Heart right ventricle (tissue), 16 donors: ENCODE data around the gene OR1K1. TPM values are rescaled to one million over a fixed set of nuclear protein-coding genes. Genes with fewer than 3 reads are reported as not detected.
"Not testable (repeated sequence)": the region's sequence is repeated elsewhere in the genome, so short reads cannot be mapped to it uniquely, and the experiment has no call there.

Experiments
- ATAC-seq, 8 donors: fragments of 200-7000 bp; cut with Tn5 transposase; one replicate each; pipeline ENCODE4 v1.9.1; 2020; ENCODE audit warnings: mild to moderate bottlenecking in 8 of 8, moderate library complexity in 8 of 8, moderate number of reproducible peaks in 1 of 8
- DNase-seq, 2 donors: peaks; one replicate each; pipeline ENCODE4 v3.0.0-alpha.2; 2020
- H3K27ac ChIP-seq, 10 donors: fragments of 200-600 bp; sonication (generic) in 2 of 10; one replicate each; pipeline versions ENCODE4 v1.5.0 to v1.8.0; 2020 to 2022; ENCODE audit warnings: mild to moderate bottlenecking in 3 of 10
- H3K27me3 ChIP-seq, 7 donors: fragments of 200-600 bp; one replicate each; pipeline ENCODE4 v1.8.0; 2021 to 2022; ENCODE audit warnings: mild to moderate bottlenecking in 2 of 7
- H3K36me3 ChIP-seq, 9 donors: fragments of 200-600 bp; sonication (generic) in 1 of 9; one replicate each; pipeline versions ENCODE4 v1.5.0 to v1.8.0; 2020 to 2022; ENCODE audit warnings: mild to moderate bottlenecking in 2 of 9
- H3K4me1 ChIP-seq, 9 donors: fragments of 200-600 bp; sonication (generic) in 1 of 9; one replicate each; pipeline versions ENCODE4 v1.5.0 to v1.8.0; 2020 to 2022; ENCODE audit warnings: mild to moderate bottlenecking in 4 of 9
- H3K4me3 ChIP-seq, 10 donors: fragments of 200-600 bp; sonication (generic) in 2 of 10; one replicate each; pipeline versions ENCODE4 v1.5.0 to v1.8.0; 2020 to 2022; ENCODE audit warnings: mild to moderate bottlenecking in 7 of 10, moderate library complexity in 2 of 10
- H3K9me3 ChIP-seq, 11 donors: fragments of 200-600 bp in 10 of 11; sonication (generic) in 2 of 11; one replicate each; pipeline versions ENCODE4 v1.5.0 to v1.8.0; 2013 to 2022; ENCODE audit warnings: mild to moderate bottlenecking in 2 of 11, control low read depth in 1 of 11, moderate library complexity in 1 of 11
- CTCF ChIP-seq, 9 donors: fragments of 200-600 bp; sonication (generic) in 2 of 9; IDR thresholded peaks; one replicate each; pipeline versions ENCODE4 v1.5.0 to v1.8.0; 2021 to 2022; ENCODE audit warnings: antibody characterized with exemption in 9 of 9, mild to moderate bottlenecking in 5 of 9, moderate library complexity in 1 of 9
- WGBS, 2 donors: extraction: QIAGEN DNeasy Blood & Tissue Kit; methylation state at CpG; one replicate each; pipeline ENCODE4 v1.1.7; 2013; ENCODE audit warnings: inconsistent platforms in 1 of 2; 5-methylcytosine and 5-hydroxymethylcytosine counted together
- intact Hi-C, 10 donors: fragments of 100-400 bp; cut with DNase I; formaldehyde crosslinking; loops; one replicate each; pipeline versions ENCODE4 v1.11.1 to v1.14.2; 2022
- polyA plus RNA-seq, 2 donors: library from polyadenylated mRNA; stranded (reverse); fragments of 200-250 nt; gene quantifications; one replicate each; pipeline ENCODE4 v1.2.3, GENCODE V29; 2013
- total RNA-seq, 10 donors: library from RNA; stranded (reverse); fragmentation: NEBNext Ultra II Directional in 3 of 10; extraction: Animal tissue kit (Norgen Biotek cat#: 25700) in 3 of 10; gene quantifications; one replicate each; pipeline versions ENCODE4 v1.2.1 to v1.2.4, GENCODE V29; 2021 to 2023
- donor health status: Arrhythmogenic right ventricular cardiomyopathy.
- donor health status: ischemic (EF 13 %, LVEDD 7.1; RV severe dilation, severe dysfunction).
- donor health status: healthy with polysubstance abuse.
- donor health status: DM: no; HTN: yes; CAD: no.
- donor health status: DM: no; HTN: no; CAD: no.
- donor health status: ischemic (EF 25% LVEDD 6.9; RV normal size, moderate dysfunction).
- donor health status: ischemic (EF 25% LVEDD 5.7; RV mildly dilated, moderate dysfunction).
- donor health status: healthy.
- donor health status: DM: yes; HTN: yes; CAD: no.
- donor health status: Ischemic cardiomyopathy.
- donor health status: ischemic (EF 35%, LVEDD 5.7; RV mildly dilated, moderate dysfunction).
- donor health status: nonischemic (EF 11% LVEDD 7.7; RV severe dilation, severe dysfunction).
- donor health status: DM: yes; HTN: yes; CAD: no.
- donor health status: PGD.
- donor health status: ischemic (EF 29% LVEDD 5.4; RV normal size, mild dysfunction).
- donor health status: nonischemic (EF 23%, LVEDD 6.1; RV moderate dilation, normal function).

The OR1K1 gene
- total and polyA plus RNA-seq, 12 donors = not detected

GRCh38 chr9:122822056-122822455 is 22.1 kb downstream of the OR1K1 start:
- Histone ChIP-seq H3K27ac (peak overlapping the region in 6 of 10 donors; percentile 6 to 64 (median 25)), H3K9me3 (no peaks in the 10 kb centered on the region), H3K4me3 (no peak overlapping the region), H3K36me3 (peaks cover 0 to 95% (median 14%) of the 10 kb centered on the region in 9 donors), H3K4me1 (peaks cover 4 to 56% (median 43%) of the 10 kb centered on the region in 9 donors), H3K27me3 (no peaks in the 10 kb centered on the region)
- DNase-seq (no peak), ATAC-seq (no peak)
- intact Hi-C loops = no loop called here
- TF ChIP-seq CTCF (IDR thresholded peaks at IDR 0.05) = no peak
- WGBS, 2 donors = 87 to 91% methylated on average over 6 of the region's 6 CpGs

GRCh38 chr9:122822938-122823337 is 23.0 kb downstream of the OR1K1 start:
- Histone ChIP-seq H3K4me1 (peaks cover 4 to 64% (median 49%) of the 10 kb centered on the region in 9 donors), H3K4me3 (no peak overlapping the region), H3K27ac (no peak overlapping the region), H3K36me3 (peaks cover 0 to 86% (median 14%) of the 10 kb centered on the region in 9 donors), H3K9me3 (no peaks in the 10 kb centered on the region), H3K27me3 (no peaks in the 10 kb centered on the region)
- 91% methylated on average over 4 of the region's 4 CpGs for WGBS, 2 donors
- no peak for ATAC-seq
- no peak for TF ChIP-seq CTCF (IDR thresholded peaks at IDR 0.05)
- intact Hi-C loops = no loop called here
- DNase-seq = no peak

GRCh38 chr9:122827761-122828093 is 27.8 kb downstream of the OR1K1 start:
- Histone ChIP-seq H3K27me3 (no peaks in the 10 kb centered on the region), H3K4me3 (peak overlapping the region; percentile 64 to 97 (median 91)), H3K36me3 (peaks cover 0 to 40% (median 14%) of the 10 kb centered on the region in 9 donors), H3K27ac (peak overlapping the region; percentile 85 to 99 (median 96)), H3K4me1 (peaks cover 4 to 37% (median 25%) of the 10 kb centered on the region in 9 donors), H3K9me3 (no peaks in the 10 kb centered on the region)
- DNase-seq (no peak), ATAC-seq (peak in 5 of 8 donors; percentile 8 to 46 (median 19))
- intact Hi-C loops = no loop called here
- no peak for TF ChIP-seq CTCF (IDR thresholded peaks at IDR 0.05)
- 0 to 1% methylated on average over 8 of the region's 8 CpGs for WGBS, 2 donors

- intact Hi-C loops, ATAC-seq, DNase-seq, H3K9me3 ChIP-seq, H3K27me3 ChIP-seq: not testable (repeated sequence)
- 67 to 69% methylated on average over 18 of the region's 18 CpGs for WGBS, 2 donors
- Histone ChIP-seq H3K27ac (peak overlapping the region; percentile 85 to 99 (median 96)), H3K4me1 (peaks cover 4 to 37% (median 25%) of the 10 kb centered on the region in 9 donors), H3K4me3 (peak overlapping the region; percentile 64 to 97 (median 91)), H3K36me3 (peaks cover 0 to 28% (median 8%) of the 10 kb centered on the region in 9 donors)
Observed at GRCh38 chr9:122828965-122829284, 29.0 kb downstream of the OR1K1 start.

- intact Hi-C loops = no loop called here
- H3K27me3 ChIP-seq = no peaks in the 10 kb centered on the region
- no peaks in the 10 kb centered on the region for H3K36me3 ChIP-seq
- no peak overlapping the region for H3K4me3 ChIP-seq
- no peaks in the 10 kb centered on the region for H3K9me3 ChIP-seq
- ATAC-seq = no peak
- DNase-seq = no peak
- H3K4me1 ChIP-seq = peaks cover 0 to 20% (median 10%) of the 10 kb centered on the region in 9 donors
- no peak for TF ChIP-seq CTCF (IDR thresholded peaks at IDR 0.05)
- WGBS, 2 donors = 81 to 91% methylated on average over 3 of the region's 3 CpGs
- H3K27ac ChIP-seq = no peak overlapping the region
Observed at GRCh38 chr9:122832194-122832593, 32.3 kb downstream of the OR1K1 start.
